Measurements from ENCODE around the gene TIMM17A.
A peak's percentile ranks its signal among the peaks of the same experiment; 100 is the strongest.

The TIMM17A gene

DNA sequence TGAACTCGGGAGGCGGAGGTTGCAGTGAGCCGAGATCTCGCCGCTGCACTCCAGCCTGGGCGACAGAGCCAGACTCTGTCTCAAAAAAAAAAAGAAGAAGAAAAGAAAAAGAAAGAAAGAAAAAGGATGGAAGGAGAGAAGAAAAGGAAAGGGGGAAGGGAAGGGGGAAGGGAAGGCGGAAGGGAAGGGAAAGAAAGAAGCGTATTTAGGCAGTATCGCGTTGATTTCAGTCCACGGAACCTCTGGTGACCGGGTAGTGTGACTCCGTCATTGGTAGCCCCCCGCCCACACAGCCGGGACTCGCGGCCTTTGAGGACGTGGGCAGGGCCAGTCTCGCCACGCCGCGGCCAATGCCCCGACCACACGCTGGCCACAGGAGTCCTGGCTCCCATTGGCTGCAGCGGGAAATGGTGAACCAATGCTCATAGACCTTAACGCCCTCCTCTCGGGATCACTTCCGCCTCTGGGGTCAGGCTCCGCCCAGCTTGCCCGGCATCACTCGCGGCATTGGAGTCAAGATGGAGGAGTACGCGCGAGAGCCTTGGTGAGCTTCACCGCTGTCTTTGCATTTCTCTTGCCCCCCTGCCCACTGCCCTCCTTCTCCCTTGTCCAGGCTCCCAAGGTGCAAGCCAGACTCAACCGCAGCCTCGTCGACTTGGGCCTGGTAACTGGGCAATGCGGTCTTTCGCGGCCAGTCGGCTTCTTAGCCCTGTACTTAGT is at the start of gene TIMM17A:
Gene TIMM17A, plus strand, starts transcription at position 495 of the 720 bp plus-strand sequence. Its CDS starts 24 bp downstream, at position 519.
- peak; percentile 79 to 90 (median 81) for DNase-seq (ENCODE audit: low read depth in 2 of 3, low spot score in 2 of 3)

DNA sequence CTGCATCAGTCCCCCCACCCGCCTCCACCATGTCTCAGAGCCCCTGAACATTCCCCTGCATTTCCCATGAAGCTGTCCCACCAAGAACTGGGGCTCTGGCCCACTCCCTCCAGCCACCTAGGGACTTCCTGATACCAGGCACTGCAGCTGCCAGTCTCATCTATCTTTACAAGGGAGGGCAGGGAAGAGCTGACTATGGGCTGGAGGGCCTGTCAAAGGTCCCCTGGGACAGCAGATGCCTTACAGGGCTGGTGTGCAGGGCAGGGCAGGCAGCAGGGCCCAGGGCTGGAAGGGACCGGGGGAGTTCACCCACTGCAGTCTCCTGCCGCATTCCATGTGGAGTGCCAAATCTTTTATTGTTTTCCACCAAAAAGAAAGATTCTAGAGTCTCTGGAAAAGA is 49.0 kb upstream of the TIMM17A start:
- no peak for DNase-seq (ENCODE audit: low read depth in 2 of 3, low spot score in 2 of 3)

- no peak for DNase-seq (ENCODE audit: low read depth in 2 of 3, low spot score in 2 of 3)
Measured at GRCh38 chr1:201907621-201908020, 47.7 kb upstream of the TIMM17A start.

- DNase-seq (ENCODE audit: low read depth in 2 of 3, low spot score in 2 of 3) = no peak
Measured at GRCh38 chr1:201911826-201912571, 43.3 kb upstream of the TIMM17A start.

GRCh38 chr1:201912832-201913231 is 42.5 kb upstream of the TIMM17A start:
- no peak for DNase-seq (ENCODE audit: low read depth in 2 of 3, low spot score in 2 of 3)

DNA sequence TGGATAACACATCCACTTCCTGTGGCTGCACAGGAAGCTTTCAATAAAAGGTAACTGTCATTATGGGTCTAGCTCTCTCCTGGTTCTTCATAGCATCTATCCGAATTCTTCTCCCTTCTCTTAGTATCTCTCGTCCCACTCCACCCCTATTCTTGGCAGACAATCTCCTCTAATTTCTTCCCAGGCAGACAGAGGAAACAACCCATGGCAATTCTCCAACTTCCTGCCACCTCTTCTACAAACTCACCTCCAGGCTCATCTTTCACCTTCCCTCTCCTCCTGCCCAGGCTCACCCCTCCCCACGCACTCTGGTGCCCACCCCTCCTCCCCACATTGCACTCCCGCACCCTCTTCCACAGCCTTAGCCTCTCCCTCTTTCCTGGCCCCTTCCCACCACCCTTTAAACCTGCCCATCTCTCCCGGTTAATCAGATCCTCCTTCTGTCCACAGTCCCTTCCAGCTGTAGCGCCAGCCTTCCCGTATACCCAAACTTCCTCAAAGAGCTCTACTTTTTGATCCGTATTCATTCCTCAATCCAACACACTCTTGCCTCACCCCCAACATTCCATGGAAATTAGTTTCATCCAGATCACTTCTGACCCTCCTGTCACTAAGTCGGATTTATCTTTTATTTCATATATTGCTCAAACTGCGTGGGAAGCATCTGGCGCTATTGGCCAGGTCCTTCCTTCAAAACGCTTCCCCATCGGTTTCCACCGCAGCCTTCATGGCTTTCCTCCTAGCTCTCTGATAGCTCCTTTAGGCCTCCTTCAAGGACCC is 40.7 kb upstream of the TIMM17A start:
- DNase-seq (ENCODE audit: low read depth in 2 of 3, low spot score in 2 of 3) = no peak

- DNase-seq (ENCODE audit: low read depth in 2 of 3, low spot score in 2 of 3) = no peak
Measured at GRCh38 chr1:201916649-201917249, 38.6 kb upstream of the TIMM17A start.

- no peak for DNase-seq (ENCODE audit: low read depth in 2 of 3, low spot score in 2 of 3)
Measured at GRCh38 chr1:201917362-201918033, 37.8 kb upstream of the TIMM17A start.

DNA sequence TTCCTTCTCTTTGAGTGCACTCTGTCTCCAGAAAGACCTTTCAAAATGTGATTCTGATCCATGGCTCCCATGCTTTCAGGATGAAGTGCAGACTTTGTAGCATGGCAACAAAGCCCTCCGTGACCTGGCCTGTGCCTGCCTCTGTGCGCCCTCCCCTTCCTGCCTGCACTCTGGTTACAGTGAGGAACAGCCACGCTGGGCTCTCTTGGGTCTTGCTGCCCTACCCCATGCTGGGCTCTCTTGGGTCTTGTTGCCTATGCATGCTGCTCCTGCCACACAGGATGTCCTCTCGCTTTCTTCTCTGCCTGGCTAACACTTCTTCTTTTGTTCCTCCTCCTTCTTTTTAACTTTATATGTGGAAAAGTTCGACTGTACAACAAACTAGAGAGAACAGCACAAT is 37.0 kb upstream of the TIMM17A start:
- no peak for DNase-seq (ENCODE audit: low read depth in 2 of 3, low spot score in 2 of 3)

DNA sequence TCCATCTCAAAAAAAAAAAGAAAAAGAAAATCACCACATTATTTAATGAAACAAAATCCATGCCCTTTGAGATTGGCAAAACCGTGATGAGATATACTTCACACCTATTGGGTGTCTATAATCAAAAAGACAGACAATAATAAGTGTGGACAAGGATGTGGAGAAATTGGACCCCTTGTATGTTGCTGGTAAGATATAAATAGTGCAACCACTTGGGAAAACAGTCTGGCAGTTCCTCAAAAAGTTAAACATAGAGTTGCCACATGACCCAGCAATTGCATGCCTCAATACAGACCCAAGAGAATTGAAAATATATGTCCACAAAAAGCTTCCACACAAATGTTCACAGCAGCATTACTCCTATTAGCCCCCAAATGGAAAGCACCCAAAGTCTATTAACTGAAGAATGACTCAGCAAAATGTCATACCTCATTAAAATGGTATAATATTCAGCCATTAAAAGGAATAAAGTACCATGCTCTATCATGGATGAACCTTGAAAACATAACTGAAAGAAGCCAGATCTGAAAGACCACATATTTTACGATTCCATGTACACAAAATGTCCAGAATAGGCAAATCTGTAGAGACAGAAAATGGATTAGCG is 33.2 kb upstream of the TIMM17A start:
- DNase-seq (ENCODE audit: low read depth in 2 of 3, low spot score in 2 of 3) = no peak

DNA sequence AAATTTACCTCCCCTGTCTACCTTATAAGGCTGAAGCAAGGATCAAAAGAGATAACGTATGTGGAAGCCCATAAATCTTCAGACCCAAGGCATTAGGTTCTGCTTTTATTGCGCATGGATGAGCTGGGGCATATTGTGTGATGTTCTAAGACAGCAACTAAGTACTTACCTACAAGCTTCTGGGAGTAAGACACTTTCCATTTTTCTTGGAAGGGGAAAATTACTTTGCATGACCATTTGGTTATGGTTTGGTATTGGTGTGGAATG is 30.1 kb upstream of the TIMM17A start:
- DNase-seq (ENCODE audit: low read depth in 2 of 3, low spot score in 2 of 3) = no peak

DNA sequence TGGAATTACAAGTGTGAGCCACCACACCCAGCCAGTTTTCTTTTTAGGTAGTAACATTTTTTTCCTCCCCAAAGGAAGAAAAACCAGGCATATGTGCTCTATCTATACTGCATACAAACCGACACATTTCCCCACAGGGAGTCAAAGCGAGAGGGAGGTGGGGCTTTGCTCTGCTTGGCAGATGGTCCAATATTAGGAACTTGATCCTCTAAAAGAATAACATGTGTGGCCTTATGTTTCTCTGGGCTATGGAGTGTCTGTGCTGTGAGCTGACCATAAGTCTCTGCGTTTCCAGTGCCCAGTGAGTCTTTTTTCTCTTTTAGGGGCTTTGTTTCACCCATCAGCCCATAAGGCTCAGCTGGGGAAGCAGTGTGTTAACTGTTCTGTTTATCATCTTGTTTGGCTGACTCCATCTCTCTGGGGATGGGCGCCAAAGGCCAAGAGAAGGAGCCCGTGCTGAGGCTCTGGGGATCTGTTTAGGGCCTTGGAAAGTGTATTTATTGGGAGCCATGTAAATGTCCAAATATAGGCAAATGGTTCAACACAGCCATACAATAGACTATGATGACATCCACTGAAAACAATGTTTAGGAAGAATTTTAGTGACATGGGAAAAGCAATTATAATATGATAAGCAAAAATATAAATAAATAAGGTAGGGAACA is 29.2 kb upstream of the TIMM17A start:
- no peak for DNase-seq (ENCODE audit: low read depth in 2 of 3, low spot score in 2 of 3)

DNA sequence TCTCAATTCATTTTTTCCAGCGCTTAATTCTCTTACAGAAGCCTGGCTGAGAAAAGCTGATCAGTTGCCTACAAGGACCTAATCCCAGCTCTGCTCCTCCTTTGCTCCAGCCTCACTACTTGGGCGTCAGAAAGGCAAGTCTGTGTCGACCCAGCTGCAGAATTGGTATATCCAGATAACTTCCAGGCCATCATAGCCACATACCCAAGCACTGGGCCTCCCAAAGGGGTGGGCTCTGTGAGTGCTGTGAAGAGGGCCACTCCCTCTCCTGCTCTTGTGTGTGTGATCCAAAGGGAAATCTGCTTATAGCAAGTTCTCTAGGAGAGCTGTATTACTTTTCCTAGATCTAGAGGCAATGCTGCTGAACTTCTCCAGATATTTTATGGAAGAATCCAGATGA is 27.0 kb upstream of the TIMM17A start:
- DNase-seq (ENCODE audit: low read depth in 2 of 3, low spot score in 2 of 3) = no peak

DNA sequence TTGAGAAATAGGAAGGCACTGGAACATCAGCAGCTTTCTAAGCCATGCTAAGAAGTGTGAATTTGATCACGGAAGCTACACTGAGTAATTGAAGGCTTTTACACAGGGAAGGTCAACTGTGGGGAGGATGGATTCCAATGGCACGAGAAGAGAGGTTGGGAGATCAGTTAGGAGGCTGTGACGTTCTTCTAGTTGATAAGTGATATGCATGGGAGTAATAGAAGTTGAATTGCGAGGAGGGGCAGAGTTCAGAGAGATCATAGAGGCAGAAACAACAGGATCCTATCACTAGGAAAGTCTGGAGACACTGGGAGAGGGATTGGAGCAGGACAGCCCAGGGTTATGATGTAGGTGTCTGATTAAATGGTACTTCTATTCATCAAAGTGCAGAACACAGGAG is 25.2 kb upstream of the TIMM17A start:
- DNase-seq (ENCODE audit: low read depth in 2 of 3, low spot score in 2 of 3) = no peak

GRCh38 chr1:201930803-201931202 is 24.5 kb upstream of the TIMM17A start:
- DNase-seq (ENCODE audit: low read depth in 2 of 3, low spot score in 2 of 3) = no peak

- DNase-seq (ENCODE audit: low read depth in 2 of 3, low spot score in 2 of 3) = no peak
Measured at GRCh38 chr1:201933840-201934430, 21.4 kb upstream of the TIMM17A start.

GRCh38 chr1:201937624-201938213 is 17.6 kb upstream of the TIMM17A start:
- DNase-seq (ENCODE audit: low read depth in 2 of 3, low spot score in 2 of 3) = no peak

DNA sequence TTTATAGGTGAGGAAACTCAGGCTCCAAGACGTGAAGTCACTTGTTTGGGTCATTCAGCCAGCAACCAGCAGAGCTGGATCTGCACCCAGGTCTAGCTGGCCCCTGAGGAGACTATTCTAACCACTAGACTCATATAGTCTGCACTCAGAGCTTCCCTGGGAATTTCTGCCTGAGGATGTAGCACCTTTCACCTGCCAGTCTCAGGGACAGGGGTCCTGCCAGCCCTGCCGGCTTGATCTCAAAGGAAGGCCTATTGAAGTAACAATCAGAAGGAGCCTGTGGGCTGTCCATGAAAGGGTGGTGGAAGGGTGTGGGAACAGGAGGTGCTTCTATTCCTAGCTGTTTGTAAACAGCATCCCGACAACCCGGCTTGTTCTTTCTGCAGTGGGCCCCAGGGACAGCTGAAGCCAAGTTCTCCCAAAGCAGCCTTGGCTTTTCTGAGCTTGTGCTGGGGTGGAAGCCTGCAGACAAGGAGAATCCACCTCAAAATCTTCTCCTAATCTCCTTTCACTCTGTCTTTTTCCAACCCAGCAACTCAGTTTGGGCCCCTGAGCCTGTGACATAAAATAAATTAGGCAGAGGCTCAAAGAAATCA is 16.8 kb upstream of the TIMM17A start:
- no peak for DNase-seq (ENCODE audit: low read depth in 2 of 3, low spot score in 2 of 3)

DNA sequence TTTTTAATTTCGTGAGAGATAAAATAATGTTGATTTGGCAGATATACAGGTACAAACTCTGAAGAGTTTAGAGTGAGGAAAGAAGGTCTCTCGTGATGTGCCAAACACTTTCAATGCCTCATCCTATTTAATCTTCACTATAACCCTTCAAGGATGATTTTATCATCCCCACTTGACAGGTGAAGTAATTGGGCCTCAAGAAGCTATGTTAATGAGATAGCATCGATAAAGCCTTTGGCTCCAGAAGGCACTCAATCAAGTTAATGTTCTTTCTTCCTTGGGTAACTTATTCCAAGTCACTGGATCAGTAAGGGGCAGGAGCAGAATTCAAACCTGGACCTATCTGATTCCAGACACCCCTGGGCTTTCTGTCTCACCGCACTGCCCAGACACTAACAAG is 16.2 kb upstream of the TIMM17A start:
- no peak for DNase-seq (ENCODE audit: low read depth in 2 of 3, low spot score in 2 of 3)
